GM19395 (cell line): ENCODE measurements around the gene DHRS7.
A peak's percentile ranks its signal among the peaks of the same experiment; 100 is the strongest.

Experiments used
- ATAC-seq: cut with Tn5 transposase; IDR thresholded peaks from one replicate; pipeline ENCODE4 v1.9.1; 2021; ENCODE audit warnings: mild to moderate bottlenecking, moderate library complexity; ENCODE audit not compliant: unreplicated experiment

Gene DHRS7

DNA sequence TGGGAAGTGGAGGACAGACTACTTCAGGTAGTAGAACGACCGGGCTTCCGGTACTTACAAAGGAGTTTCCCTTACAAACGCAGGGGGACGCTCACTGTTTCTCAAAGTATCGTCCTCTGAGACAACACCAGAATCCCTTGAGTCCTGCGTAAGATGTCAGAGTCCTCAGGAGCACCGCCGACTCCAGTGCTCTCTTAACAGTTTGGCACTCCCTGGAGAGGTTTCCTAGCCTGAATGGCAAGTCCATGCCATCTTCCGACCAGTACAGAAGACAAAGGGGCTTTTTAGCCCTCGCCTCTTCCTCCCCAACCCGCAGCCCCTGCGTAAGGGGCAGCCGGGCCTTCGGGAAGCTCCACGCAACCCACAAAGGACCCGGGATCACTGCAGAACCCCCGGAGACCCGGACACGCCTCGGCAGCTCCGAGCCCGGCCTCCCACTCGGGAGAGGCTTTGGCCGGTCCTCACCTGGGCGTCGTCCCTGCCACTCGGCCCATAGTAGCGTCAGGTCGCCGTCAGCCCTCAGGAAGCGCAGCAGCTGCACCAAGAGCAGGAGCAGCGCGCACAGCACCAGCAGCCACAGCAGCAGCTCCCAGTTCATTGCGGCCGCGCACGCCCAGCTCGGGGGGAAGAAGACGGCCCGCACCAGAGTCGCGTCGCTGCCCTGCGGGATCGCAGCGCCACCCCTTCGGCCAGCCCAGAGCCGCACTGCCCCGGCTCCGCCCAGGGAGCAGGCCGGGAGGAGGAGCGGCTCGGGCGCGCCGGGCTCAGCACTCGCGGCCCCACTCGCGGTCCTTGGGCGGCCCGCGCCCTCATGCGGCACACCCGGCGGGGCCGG, at the start of gene DHRS7:
Gene DHRS7, minus strand, starts transcription at position 687 of the 835 bp plus-strand sequence. Its CDS starts 89 bp downstream, at position 598.
- ATAC-seq, result peak; percentile 76

DNA sequence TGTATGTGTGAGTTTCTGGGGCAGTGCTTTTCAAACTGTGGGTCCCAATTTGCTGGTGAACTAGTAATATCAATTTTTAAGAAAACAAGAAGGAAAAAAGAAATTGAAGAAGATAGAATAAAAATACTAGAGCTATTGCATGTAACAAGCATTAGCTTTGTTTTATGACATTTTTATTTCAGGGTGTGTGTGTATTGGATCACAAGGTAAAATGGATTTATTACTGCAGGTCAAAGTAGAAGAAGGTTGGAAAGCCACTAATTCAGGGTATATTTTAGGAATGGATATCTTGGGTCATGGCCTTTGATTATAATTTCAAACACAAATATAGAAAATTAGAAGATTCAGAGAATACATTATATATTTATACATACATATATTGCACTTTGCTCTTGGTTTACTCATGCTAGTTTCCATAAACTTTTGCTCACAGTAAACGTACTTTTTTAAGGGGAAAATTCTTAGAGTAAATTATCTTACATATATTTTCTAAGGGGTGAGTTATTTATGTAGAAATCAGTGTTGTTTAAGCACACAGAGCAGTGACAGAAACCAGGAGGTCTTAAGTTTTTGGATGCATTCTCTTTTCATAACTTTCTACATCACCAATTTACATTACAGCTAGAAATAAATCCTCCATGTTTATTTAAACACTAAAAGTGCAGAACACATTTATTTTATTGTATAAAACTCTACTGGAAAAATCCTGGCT, 49.4 kb upstream of the DHRS7 start:
- ATAC-seq, result no peak

GRCh38 chr14:60214003-60214402, 48.8 kb upstream of the DHRS7 start:
- ATAC-seq, result no peak

GRCh38 chr14:60212503-60213371, 47.5 kb upstream of the DHRS7 start:
- peak; percentile 92 for ATAC-seq

- no peak for ATAC-seq
Measured at GRCh38 chr14:60211153-60211552, 46.0 kb upstream of the DHRS7 start.

DNA sequence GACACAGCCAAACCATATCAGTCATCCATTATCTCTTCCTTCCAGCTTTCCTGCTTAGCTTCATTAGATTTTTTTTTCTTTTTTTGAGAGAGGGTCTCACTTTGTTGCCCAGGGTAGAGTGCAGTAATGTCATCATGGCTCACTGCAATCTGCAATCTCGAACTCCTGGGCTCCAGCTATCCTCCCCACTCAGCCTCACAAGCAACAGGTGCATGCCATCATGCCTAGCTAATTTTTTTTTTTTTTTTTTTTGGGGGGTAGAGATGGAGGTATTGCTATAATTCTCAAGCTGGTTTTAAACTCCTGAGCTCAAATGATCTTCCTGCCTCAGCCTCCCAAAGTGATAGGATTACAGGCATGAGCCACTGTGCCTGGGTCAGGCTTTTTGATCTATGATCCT, 45.5 kb upstream of the DHRS7 start:
- no peak for ATAC-seq

GRCh38 chr14:60206837-60207533, 41.8 kb upstream of the DHRS7 start:
- no peak for ATAC-seq

GRCh38 chr14:60206249-60206670, 41.1 kb upstream of the DHRS7 start:
- ATAC-seq, result no peak

GRCh38 chr14:60204843-60205774, 39.9 kb upstream of the DHRS7 start:
- ATAC-seq, result peak; percentile 71

- peak; percentile 76 for ATAC-seq
Measured at GRCh38 chr14:60204104-60204842, 39.1 kb upstream of the DHRS7 start.

GRCh38 chr14:60199321-60199720, 34.1 kb upstream of the DHRS7 start:
- ATAC-seq, result no peak

DNA sequence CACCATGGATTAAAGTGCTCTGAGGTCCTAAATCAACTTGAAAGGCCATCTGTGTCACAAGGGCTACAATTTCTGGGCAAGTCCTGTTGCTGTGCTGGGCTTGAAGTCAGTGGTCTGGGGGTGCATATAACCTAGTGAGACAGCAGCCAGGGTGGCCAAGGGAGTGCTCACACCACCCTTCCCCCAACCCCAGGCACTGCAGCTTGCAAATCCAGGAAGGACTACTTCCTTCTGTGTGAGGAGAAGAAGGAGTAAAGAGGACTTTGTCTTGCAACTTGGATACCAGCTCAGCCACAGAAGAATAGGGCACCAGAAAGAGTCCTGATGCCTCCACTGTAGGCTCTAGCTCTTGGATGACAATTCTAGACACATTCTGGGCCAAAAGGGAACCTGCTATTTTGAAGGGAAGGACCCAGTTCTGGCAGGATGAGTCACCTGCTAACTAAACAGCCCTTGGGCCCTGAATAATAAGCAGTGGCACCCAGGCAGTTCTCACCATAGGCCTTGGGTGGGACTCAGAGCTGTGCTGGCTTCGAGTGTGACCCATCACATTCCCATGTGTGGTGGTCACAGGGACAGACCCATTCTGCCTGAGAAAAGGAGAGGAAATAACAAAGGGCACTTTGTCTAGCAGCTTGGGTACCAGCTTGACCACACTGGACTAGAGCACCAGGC, 32.6 kb upstream of the DHRS7 start:
- ATAC-seq, result no peak

DNA sequence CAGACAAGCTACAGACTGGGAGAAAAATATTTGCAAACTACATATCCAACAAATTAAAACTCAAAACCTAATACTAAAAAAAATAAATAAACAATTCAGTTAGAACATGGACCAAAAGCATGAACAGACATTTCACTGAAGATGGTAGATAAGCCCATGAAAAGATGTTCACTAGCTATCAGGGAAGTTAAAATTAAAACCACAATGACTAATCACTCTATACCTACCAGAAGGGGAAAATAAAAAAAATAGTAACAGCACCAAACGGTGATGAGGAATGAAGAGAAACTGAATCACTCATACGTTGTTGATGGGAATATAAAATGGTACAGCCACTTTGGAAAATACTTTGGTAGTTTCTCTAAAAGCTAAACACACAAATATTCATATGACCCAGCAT, 31.1 kb upstream of the DHRS7 start:
- ATAC-seq, result no peak

GRCh38 chr14:60195179-60195810, 30.1 kb upstream of the DHRS7 start:
- peak; percentile 78 for ATAC-seq

- peak; percentile 65 for ATAC-seq
Measured at GRCh38 chr14:60189923-60190840, 25.0 kb upstream of the DHRS7 start.

- no peak for ATAC-seq
Measured at GRCh38 chr14:60188696-60189095, 23.5 kb upstream of the DHRS7 start.

DNA sequence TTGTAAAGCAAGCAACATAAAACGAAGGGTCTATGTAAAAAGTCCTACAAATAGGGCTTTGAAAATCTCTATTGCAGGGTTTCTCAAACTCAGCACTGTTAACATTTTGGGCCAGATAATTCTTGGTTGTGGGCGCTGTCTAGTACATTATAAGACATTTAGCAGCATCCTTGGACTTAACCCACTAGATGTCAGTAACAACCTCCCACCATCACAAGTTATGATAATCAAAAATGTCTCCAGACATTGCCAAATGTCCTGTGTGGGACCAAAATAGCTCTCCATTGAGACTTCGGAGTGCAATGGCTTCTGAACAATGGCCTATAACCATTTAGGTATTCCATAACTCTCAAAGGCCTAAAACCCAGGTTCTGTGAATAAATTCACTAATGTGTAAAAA, 22.9 kb upstream of the DHRS7 start:
- no peak for ATAC-seq
